GM12873 (cell line): Measurements from ENCODE around the gene S100A1.

Source experiments
- TF ChIP-seq, protein P1 (sequence below): IDR thresholded peaks from 2 replicates; pipeline ENCODE4 v1.5.1; 2012; ENCODE audit warnings: low read depth, mild to moderate bottlenecking, moderate library complexity, low read length, control low read depth; ENCODE audit not compliant: insufficient read depth; ENCODE audit errors: missing control alignments

S100A1 gene

GRCh38 chr1:153678519-153679336, 50.5 kb downstream of the S100A1 start, which contains the start of gene NPR1:
Gene NPR1 (plus strand): TSS chr1:153678688. CDS start chr1:153679109, 421 bp downstream.
- TF ChIP-seq, protein P1, sequence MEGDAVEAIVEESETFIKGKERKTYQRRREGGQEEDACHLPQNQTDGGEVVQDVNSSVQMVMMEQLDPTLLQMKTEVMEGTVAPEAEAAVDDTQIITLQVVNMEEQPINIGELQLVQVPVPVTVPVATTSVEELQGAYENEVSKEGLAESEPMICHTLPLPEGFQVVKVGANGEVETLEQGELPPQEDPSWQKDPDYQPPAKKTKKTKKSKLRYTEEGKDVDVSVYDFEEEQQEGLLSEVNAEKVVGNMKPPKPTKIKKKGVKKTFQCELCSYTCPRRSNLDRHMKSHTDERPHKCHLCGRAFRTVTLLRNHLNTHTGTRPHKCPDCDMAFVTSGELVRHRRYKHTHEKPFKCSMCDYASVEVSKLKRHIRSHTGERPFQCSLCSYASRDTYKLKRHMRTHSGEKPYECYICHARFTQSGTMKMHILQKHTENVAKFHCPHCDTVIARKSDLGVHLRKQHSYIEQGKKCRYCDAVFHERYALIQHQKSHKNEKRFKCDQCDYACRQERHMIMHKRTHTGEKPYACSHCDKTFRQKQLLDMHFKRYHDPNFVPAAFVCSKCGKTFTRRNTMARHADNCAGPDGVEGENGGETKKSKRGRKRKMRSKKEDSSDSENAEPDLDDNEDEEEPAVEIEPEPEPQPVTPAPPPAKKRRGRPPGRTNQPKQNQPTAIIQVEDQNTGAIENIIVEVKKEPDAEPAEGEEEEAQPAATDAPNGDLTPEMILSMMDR, result peak; percentile 0

- TF ChIP-seq, protein P1, result peak; percentile 46
Observed at GRCh38 chr1:153679337-153680119, 51.3 kb downstream of the S100A1 start.

- TF ChIP-seq, protein P1, result no peak
Observed at GRCh38 chr1:153680120-153680403, 51.8 kb downstream of the S100A1 start.
